ENCODE data around the gene RAI1. TPM values are rescaled to one million over a fixed set of nuclear protein-coding genes. Genes with fewer than 3 reads are reported as not detected.
A peak's percentile ranks its signal among the peaks of the same experiment; 100 is the strongest.

The RAI1 gene
- total RNA-seq, 1 experiment from 2014 or later, result 86.3 TPM

DNA sequence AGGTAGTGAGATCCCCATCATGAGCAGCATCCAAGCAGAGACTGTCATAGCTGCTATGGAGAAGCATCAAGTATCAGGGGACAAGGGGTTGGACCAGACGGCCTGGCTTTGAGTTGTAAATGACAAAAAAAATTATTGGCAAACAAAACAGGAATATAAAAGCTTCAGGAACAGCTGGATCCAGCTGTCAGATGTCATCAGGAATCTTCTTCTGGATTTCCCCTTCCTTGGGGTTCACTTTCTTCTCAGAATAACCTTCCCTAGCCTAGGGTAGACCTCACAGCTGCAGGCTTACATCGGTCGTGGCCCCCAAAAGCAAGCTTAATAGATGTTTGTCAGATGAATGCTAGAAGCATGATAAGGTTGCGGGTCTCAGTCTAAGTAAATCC, 17.2 kb upstream of the RAI1 start:
- Histone ChIP-seq H3F3A (ENCODE audit: insufficient read depth, low read depth) (peaks cover 5% of the 10 kb centered on the region; the same call in 1 of the 2 replicates), H3K27me3 (ENCODE audit: insufficient read depth, low read depth) (no peaks in the 10 kb centered on the region), H3K4me1 (replicated peaks; ENCODE audit: insufficient read depth) (peaks cover 7% of the 10 kb centered on the region), H3K79me2 (ENCODE audit: low read depth) (no peaks in the 10 kb centered on the region), H4K20me1 (ENCODE audit: insufficient read depth) (no peaks in the 10 kb centered on the region), H3K36me3 (ENCODE audit: low read depth) (no peaks in the 10 kb centered on the region), H3K4me2 (no peak overlapping the region), H2AFZ (no peak overlapping the region), H3K4me3 (no peak overlapping the region), H3K27ac (no peak overlapping the region), H3K9me3 (ENCODE audit: insufficient read depth, low read depth) (no peaks in the 10 kb centered on the region; the same call in 1 of the 2 replicates), H3K9me2 (ENCODE audit: insufficient read depth) (no peaks in the 10 kb centered on the region)
- TF ChIP-seq EZH2 (IDR thresholded peaks at IDR 0.05; ENCODE audit: low read depth), result no peak
- TF ChIP-seq, protein P1, sequence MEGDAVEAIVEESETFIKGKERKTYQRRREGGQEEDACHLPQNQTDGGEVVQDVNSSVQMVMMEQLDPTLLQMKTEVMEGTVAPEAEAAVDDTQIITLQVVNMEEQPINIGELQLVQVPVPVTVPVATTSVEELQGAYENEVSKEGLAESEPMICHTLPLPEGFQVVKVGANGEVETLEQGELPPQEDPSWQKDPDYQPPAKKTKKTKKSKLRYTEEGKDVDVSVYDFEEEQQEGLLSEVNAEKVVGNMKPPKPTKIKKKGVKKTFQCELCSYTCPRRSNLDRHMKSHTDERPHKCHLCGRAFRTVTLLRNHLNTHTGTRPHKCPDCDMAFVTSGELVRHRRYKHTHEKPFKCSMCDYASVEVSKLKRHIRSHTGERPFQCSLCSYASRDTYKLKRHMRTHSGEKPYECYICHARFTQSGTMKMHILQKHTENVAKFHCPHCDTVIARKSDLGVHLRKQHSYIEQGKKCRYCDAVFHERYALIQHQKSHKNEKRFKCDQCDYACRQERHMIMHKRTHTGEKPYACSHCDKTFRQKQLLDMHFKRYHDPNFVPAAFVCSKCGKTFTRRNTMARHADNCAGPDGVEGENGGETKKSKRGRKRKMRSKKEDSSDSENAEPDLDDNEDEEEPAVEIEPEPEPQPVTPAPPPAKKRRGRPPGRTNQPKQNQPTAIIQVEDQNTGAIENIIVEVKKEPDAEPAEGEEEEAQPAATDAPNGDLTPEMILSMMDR (conservative IDR thresholded peaks at IDR 0.05), result no peak
- no peak for DNase-seq
- intact Hi-C loops (cut with micrococcal nuclease; ENCODE audit: unreplicated experiment), result no loop called here
- ChIA-PET POLR2A (ENCODE audit: unreplicated experiment) (interaction anchor here (0.5 to 0.7 kb wide), 2 partner anchors 175 to 361 kb away, joined by 4 to 5 read pairs; no protein-coding TSS in a partner anchor), CTCF (interaction anchor here (0.7 kb wide), 1 partner anchor 22 kb away, joined by 3 read pairs; no protein-coding TSS in a partner anchor)
- BruUV-seq (replicated peaks), result no TSS peak

DNA sequence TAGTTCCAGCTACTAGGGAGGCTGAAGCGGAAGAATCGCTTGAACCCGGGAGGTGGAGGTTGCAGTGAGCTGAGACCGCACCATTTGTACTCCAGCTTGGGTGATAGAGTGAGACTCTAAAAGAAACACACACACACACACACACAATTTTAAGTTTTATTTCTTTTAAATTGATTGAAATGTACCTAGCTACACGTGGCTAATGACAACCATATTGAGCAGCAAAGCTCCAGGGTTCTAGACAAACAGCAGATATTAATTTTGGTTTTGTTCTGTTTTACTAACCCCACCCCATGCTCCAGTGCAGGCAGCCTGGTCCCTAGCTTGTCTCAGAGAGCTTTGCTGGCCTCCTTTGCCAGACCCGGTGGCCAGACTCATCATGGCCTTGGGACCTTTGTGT, 16.0 kb upstream of the RAI1 start:
- no peaks in the 10 kb centered on the region for H4K20me1 ChIP-seq (ENCODE audit: insufficient read depth)
- H3F3A ChIP-seq (ENCODE audit: insufficient read depth, low read depth), result peaks cover 5% of the 10 kb centered on the region; the same call in 1 of the 2 replicates
- no peaks in the 10 kb centered on the region for H3K79me2 ChIP-seq (ENCODE audit: low read depth)
- ChIA-PET CTCF (no interaction called here), POLR2A (ENCODE audit: unreplicated experiment) (interaction anchor here (0.7 to 0.8 kb wide), 2 partner anchors 171 to 1464 kb away, joined by 6 to 9 read pairs; no protein-coding TSS in a partner anchor)
- TF ChIP-seq, protein P1 (conservative IDR thresholded peaks at IDR 0.05), result no peak
- no peak for TF ChIP-seq EZH2 (IDR thresholded peaks at IDR 0.05; ENCODE audit: low read depth)
- DNase-seq, result no peak
- H3K27ac ChIP-seq, result no peak overlapping the region
- no peaks in the 10 kb centered on the region for H3K9me3 ChIP-seq (ENCODE audit: insufficient read depth, low read depth)
- H3K9me2 ChIP-seq (ENCODE audit: insufficient read depth), result no peaks in the 10 kb centered on the region
- no peak overlapping the region for H3K4me3 ChIP-seq
- intact Hi-C loops (cut with micrococcal nuclease; ENCODE audit: unreplicated experiment), result no loop called here
- no TSS peak for BruUV-seq (replicated peaks)
- H3K4me1 ChIP-seq (replicated peaks; ENCODE audit: insufficient read depth), result peaks cover 7% of the 10 kb centered on the region
- H3K27me3 ChIP-seq (ENCODE audit: insufficient read depth, low read depth), result no peaks in the 10 kb centered on the region
- no peak overlapping the region for H3K4me2 ChIP-seq
- H3K36me3 ChIP-seq (ENCODE audit: low read depth), result no peaks in the 10 kb centered on the region
- H2AFZ ChIP-seq, result no peak overlapping the region

DNA sequence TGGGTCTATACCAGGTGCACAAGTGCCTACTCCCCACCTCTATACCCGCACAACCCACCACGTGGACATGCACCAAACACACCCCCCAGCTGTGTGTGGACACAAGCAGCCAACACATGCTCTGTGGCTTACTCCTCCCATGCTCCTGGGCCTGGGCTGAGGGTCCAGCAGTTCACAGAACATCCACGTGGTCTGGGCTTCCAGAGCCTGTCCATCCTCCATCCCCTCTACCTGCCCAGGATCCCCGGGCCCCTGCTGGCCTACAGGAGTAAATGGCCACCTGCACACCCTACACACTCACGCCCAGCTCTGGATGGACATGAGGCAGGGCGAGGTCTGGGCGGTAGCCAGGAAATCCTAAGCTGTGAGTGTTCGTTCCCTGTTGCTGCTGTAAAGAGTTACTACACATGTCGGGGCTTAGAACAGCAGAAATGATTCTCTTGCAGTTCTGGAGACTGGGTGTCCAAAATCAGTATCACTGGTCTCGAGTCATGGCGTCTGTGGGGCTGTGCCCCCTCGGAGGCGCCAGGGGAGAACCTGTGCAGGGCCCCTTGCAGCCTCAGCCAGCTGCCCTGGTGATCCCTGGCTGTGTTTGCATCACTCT, 15.0 kb upstream of the RAI1 start:
- H3F3A ChIP-seq (ENCODE audit: insufficient read depth, low read depth), result peaks cover 5% of the 10 kb centered on the region; the same call in 1 of the 2 replicates
- ChIA-PET POLR2A (ENCODE audit: unreplicated experiment) (interaction anchor here (0.6 to 0.8 kb wide), 2 partner anchors 170 to 303 kb away, joined by 6 to 7 read pairs; no protein-coding TSS in a partner anchor), CTCF (interaction anchor here (0.5 to 0.6 kb wide), 2 partner anchors 14 to 92 kb away, joined by 3 to 9 read pairs; no protein-coding TSS in a partner anchor)
- DNase-seq, result peak; percentile 64 to 78
- no peaks in the 10 kb centered on the region for H3K36me3 ChIP-seq (ENCODE audit: low read depth)
- H3K4me2 ChIP-seq, result 0 out of 2 replicates have a peak overlapping the region, but pooled peaks have one; percentile 18
- intact Hi-C loops (cut with micrococcal nuclease; ENCODE audit: unreplicated experiment), result no loop called here
- BruUV-seq (replicated peaks), result no TSS peak
- H3K9me2 ChIP-seq (ENCODE audit: insufficient read depth), result no peaks in the 10 kb centered on the region
- TF ChIP-seq EZH2 (IDR thresholded peaks at IDR 0.05; ENCODE audit: low read depth), result no peak
- TF ChIP-seq, protein P1 (conservative IDR thresholded peaks at IDR 0.05), result peak; percentile 49; the same call in 1 of the 2 replicates
- no peak overlapping the region for H3K4me3 ChIP-seq
- H3K27ac ChIP-seq, result no peak overlapping the region
- no peaks in the 10 kb centered on the region for H3K9me3 ChIP-seq (ENCODE audit: insufficient read depth, low read depth)
- peaks cover 7% of the 10 kb centered on the region for H3K4me1 ChIP-seq (replicated peaks; ENCODE audit: insufficient read depth)
- no peak overlapping the region for H2AFZ ChIP-seq
- H4K20me1 ChIP-seq (ENCODE audit: insufficient read depth), result no peaks in the 10 kb centered on the region
- no peaks in the 10 kb centered on the region for H3K79me2 ChIP-seq (ENCODE audit: low read depth)
- H3K27me3 ChIP-seq (ENCODE audit: insufficient read depth, low read depth), result no peaks in the 10 kb centered on the region

All from PC-9 (cell line).